ENCODE measurements around the gene IGFBP2.

DNA sequence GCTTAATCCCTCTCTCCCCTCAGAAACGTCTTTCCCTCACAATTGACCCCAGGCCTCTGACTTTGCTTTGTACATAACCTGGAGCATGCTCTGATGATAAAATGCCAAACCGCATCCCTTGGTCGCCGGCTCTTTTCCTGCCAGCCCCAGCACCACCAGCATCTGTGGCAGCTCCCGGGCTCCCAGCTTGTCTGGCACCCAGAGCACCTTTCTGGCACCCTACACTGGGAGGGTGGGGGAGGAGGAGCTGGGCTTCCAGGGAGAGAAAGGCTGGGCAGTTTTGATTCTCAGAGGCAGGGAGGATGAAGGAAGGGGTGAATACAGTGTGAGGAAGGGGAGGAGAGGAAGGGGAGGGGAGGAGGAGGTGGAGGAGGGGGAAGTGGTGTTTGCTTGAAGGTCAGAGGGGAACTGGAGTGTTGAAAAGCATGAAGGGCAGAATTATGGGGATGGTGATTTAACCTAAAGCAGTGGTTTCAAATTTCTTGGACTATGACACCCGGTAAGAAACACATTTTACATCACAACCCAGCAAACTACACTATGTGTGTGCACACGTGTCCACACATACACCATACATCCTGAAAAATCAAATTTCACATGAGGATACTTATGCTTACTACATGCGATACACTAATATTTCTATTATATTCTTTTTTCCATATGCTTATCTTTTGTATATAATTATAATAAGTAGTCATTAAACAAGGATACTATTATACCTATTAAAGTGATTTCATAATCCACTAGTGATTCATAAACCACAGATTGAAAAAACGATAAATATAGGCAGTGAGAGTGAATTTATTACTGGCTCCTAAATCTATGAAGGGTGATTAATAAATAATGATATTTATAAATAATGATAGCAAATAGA, 30.0 kb upstream of the IGFBP2 start:
- TF ChIP-seq, protein P1, sequence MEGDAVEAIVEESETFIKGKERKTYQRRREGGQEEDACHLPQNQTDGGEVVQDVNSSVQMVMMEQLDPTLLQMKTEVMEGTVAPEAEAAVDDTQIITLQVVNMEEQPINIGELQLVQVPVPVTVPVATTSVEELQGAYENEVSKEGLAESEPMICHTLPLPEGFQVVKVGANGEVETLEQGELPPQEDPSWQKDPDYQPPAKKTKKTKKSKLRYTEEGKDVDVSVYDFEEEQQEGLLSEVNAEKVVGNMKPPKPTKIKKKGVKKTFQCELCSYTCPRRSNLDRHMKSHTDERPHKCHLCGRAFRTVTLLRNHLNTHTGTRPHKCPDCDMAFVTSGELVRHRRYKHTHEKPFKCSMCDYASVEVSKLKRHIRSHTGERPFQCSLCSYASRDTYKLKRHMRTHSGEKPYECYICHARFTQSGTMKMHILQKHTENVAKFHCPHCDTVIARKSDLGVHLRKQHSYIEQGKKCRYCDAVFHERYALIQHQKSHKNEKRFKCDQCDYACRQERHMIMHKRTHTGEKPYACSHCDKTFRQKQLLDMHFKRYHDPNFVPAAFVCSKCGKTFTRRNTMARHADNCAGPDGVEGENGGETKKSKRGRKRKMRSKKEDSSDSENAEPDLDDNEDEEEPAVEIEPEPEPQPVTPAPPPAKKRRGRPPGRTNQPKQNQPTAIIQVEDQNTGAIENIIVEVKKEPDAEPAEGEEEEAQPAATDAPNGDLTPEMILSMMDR (IDR thresholded peaks at IDR 0.05): no peak
- no peak for TF ChIP-seq POLR2A (IDR thresholded peaks at IDR 0.05)

Measured in uterus (tissue), 2 donors.